Neural cell (in vitro differentiated cells): Measurements from ENCODE around the gene PEMT. TPM values are rescaled to one million over a fixed set of nuclear protein-coding genes. Genes with fewer than 3 reads are reported as not detected.

Experiments
- H2AFZ ChIP-seq: fragments of 200-600, 300-800 bp; sonication (generic), shearing (Covaris generic); 2 replicates; pipeline ENCODE4 v1.6.0; 2014; ENCODE audit warnings: low read depth, mild to moderate bottlenecking, antibody characterized with exemption, low read length, moderate library complexity
- H3F3A ChIP-seq: fragments of 200-600 bp; shearing (Covaris generic); 2 replicates; pipeline ENCODE4 v1.6.1; 2016; ENCODE audit warnings: mild to moderate bottlenecking, moderate library complexity, mixed read lengths, antibody characterized with exemption, low read length; ENCODE audit not compliant: insufficient read depth, poor library complexity, severe bottlenecking
- H3K27ac ChIP-seq: fragments of 200-600, 300-800 bp; sonication (generic), shearing (Covaris generic); 2 replicates; pipeline ENCODE4 v1.5.1; 2014; ENCODE audit warnings: mild to moderate bottlenecking, low read length, moderate library complexity
- H3K27me3 ChIP-seq: fragments of 300-800, 200-600 bp; sonication (generic), shearing (Covaris generic); 2 replicates; pipeline ENCODE4 v1.6.0; 2014; ENCODE audit warnings: mild to moderate bottlenecking, low read depth, low read length, moderate library complexity; ENCODE audit not compliant: insufficient read depth
- H3K36me3 ChIP-seq: fragments of 300-800, 200-600 bp; sonication (generic), shearing (Covaris generic); 2 replicates; pipeline ENCODE4 v1.5.1; 2014; ENCODE audit warnings: mild to moderate bottlenecking, antibody characterized with exemption, low read length, moderate library complexity; ENCODE audit not compliant: insufficient read depth
- H3K4me2 ChIP-seq: fragments of 300-800, 200-600 bp; sonication (generic), shearing (Covaris generic); 2 replicates; pipeline ENCODE4 v1.6.0; 2014; ENCODE audit warnings: mild to moderate bottlenecking, low read length
- H3K4me3 ChIP-seq: fragments of 300-800, 200-600 bp; sonication (generic), shearing (Covaris generic); 2 replicates; pipeline ENCODE4 v1.5.1; 2014; ENCODE audit warnings: mild to moderate bottlenecking, low read length, moderate library complexity
- H3K79me2 ChIP-seq: fragments of 200-600 bp; shearing (Covaris generic); replicated peaks from 2 replicates; pipeline ENCODE4 v1.6.0; 2014; ENCODE audit warnings: mild to moderate bottlenecking, low read length, moderate library complexity; ENCODE audit not compliant: insufficient read depth
- H3K9ac ChIP-seq: fragments of 300-800, 200-600 bp; sonication (generic), shearing (Covaris generic); 2 replicates; pipeline ENCODE4 v1.6.1; 2016; ENCODE audit warnings: mild to moderate bottlenecking, low read length, mixed read lengths
- H3K9me2 ChIP-seq: fragments of 200-600 bp; shearing (Covaris generic); 2 replicates; pipeline ENCODE4 v1.6.1; 2016; ENCODE audit warnings: mild to moderate bottlenecking, low read length, mixed read lengths; ENCODE audit not compliant: insufficient read depth
- H3K9me3 ChIP-seq: fragments of 200-600, 300-800 bp; sonication (generic), shearing (Covaris generic); 2 replicates; pipeline ENCODE4 v1.6.1; 2016; ENCODE audit warnings: mild to moderate bottlenecking, mixed run types, low read length, moderate library complexity, mixed read lengths
- H4K20me1 ChIP-seq: fragments of 200-600 bp; shearing (Covaris generic); 2 replicates; pipeline ENCODE4 v1.6.1; 2016; ENCODE audit warnings: mild to moderate bottlenecking, mixed run types; ENCODE audit not compliant: insufficient read depth
- EP300 ChIP-seq: fragments of 450-650 bp; conservative IDR thresholded peaks from 2 replicates; pipeline ENCODE4 v1.6.1; 2014; ENCODE audit warnings: antibody characterized with exemption, mild to moderate bottlenecking, moderate library complexity; ENCODE audit not compliant: poor library complexity, severe bottlenecking
- EZH2 ChIP-seq: fragments of 200-600, 300-800 bp; shearing (Covaris generic), sonication (generic); IDR thresholded peaks from 2 replicates; pipeline ENCODE4 v1.6.1; 2014; ENCODE audit warnings: antibody characterized with exemption, low read length, borderline replicate concordance, mild to moderate bottlenecking; ENCODE audit not compliant: insufficient read depth, poor library complexity, severe bottlenecking
- MXI1 ChIP-seq: fragments of 450-650 bp; conservative IDR thresholded peaks from 2 replicates; pipeline ENCODE4 v1.6.1; 2014; ENCODE audit warnings: antibody characterized with exemption, mild to moderate bottlenecking; ENCODE audit not compliant: poor library complexity, severe bottlenecking
- POLR2AphosphoS5 ChIP-seq: IDR thresholded peaks from 2 replicates; pipeline ENCODE4 v1.6.1; 2012
- RAD21 ChIP-seq: fragments of 450-650 bp; conservative IDR thresholded peaks from 2 replicates; pipeline ENCODE4 v1.6.1; 2014; ENCODE audit warnings: antibody characterized with exemption, mild to moderate bottlenecking, moderate library complexity
- REST ChIP-seq: IDR thresholded peaks from 2 replicates; pipeline ENCODE4 v1.6.1; 2012; ENCODE audit warnings: borderline replicate concordance
- SMC3 ChIP-seq: fragments of 450-650 bp; conservative IDR thresholded peaks from 2 replicates; pipeline ENCODE4 v1.6.1; 2014; ENCODE audit warnings: antibody characterized with exemption, mild to moderate bottlenecking, moderate library complexity; ENCODE audit not compliant: poor library complexity
- TAF1 ChIP-seq: IDR thresholded peaks from 2 replicates; pipeline ENCODE4 v1.6.1; 2012; ENCODE audit warnings: low read depth
- polyA plus RNA-seq: library from polyadenylated mRNA; depleted of rRNA; stranded (reverse); fragments of >200 nt; gene quantifications from 2 replicates; pipeline ENCODE4 v1.2.3, GENCODE V29; 2014
- TF ChIP-seq, protein P1 (sequence below): fragments of 450-650 bp; IDR thresholded peaks from 2 replicates; pipeline ENCODE4 v1.5.1; 2014; ENCODE audit warnings: antibody characterized with exemption, mild to moderate bottlenecking, moderate library complexity; ENCODE audit not compliant: poor library complexity, severe bottlenecking

PEMT gene
- polyA plus RNA-seq, 1 donor from 2014 or later = 71.7 TPM

DNA sequence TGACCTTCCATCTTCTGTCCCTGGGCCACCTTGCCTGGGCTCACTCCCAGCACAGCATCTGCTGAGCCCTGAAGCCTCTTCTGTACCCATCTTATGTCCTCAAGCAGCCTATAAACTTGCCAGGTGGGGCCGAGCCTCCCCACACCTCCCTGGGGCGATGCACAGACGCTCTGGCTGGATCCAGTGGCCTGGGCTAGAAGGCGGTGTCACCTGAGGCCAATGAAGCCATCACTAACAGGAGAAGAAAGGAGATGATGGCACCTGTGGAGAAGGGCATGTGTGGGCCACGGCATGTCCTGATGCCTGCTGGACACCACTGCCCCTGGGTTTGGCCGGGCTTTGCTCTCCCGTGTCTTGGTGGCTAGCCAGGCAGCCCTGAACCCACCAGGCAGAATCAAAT is 45.5 kb downstream of the PEMT start:
- Histone ChIP-seq H3K9me2 (no peaks in the 10 kb centered on the region), H3K9ac (no peak overlapping the region), H4K20me1 (no peaks in the 10 kb centered on the region), H3K9me3 (no peaks in the 10 kb centered on the region), H3F3A (no peaks in the 10 kb centered on the region), H3K27ac (no peak overlapping the region), H3K27me3 (no peaks in the 10 kb centered on the region), H2AFZ (no peak overlapping the region), H3K36me3 (no peaks in the 10 kb centered on the region), H3K4me2 (no peak overlapping the region), H3K79me2 (no peaks in the 10 kb centered on the region), H3K4me3 (no peak overlapping the region)
- TF ChIP-seq RAD21 = no peak
- TF ChIP-seq SMC3 = no peak
- TF ChIP-seq TAF1 = no peak
- TF ChIP-seq REST = no peak
- no peak for TF ChIP-seq POLR2AphosphoS5
- TF ChIP-seq, protein P1, sequence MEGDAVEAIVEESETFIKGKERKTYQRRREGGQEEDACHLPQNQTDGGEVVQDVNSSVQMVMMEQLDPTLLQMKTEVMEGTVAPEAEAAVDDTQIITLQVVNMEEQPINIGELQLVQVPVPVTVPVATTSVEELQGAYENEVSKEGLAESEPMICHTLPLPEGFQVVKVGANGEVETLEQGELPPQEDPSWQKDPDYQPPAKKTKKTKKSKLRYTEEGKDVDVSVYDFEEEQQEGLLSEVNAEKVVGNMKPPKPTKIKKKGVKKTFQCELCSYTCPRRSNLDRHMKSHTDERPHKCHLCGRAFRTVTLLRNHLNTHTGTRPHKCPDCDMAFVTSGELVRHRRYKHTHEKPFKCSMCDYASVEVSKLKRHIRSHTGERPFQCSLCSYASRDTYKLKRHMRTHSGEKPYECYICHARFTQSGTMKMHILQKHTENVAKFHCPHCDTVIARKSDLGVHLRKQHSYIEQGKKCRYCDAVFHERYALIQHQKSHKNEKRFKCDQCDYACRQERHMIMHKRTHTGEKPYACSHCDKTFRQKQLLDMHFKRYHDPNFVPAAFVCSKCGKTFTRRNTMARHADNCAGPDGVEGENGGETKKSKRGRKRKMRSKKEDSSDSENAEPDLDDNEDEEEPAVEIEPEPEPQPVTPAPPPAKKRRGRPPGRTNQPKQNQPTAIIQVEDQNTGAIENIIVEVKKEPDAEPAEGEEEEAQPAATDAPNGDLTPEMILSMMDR = no peak
- no peak for TF ChIP-seq MXI1
- TF ChIP-seq EZH2 = no peak
- TF ChIP-seq EP300 = no peak

DNA sequence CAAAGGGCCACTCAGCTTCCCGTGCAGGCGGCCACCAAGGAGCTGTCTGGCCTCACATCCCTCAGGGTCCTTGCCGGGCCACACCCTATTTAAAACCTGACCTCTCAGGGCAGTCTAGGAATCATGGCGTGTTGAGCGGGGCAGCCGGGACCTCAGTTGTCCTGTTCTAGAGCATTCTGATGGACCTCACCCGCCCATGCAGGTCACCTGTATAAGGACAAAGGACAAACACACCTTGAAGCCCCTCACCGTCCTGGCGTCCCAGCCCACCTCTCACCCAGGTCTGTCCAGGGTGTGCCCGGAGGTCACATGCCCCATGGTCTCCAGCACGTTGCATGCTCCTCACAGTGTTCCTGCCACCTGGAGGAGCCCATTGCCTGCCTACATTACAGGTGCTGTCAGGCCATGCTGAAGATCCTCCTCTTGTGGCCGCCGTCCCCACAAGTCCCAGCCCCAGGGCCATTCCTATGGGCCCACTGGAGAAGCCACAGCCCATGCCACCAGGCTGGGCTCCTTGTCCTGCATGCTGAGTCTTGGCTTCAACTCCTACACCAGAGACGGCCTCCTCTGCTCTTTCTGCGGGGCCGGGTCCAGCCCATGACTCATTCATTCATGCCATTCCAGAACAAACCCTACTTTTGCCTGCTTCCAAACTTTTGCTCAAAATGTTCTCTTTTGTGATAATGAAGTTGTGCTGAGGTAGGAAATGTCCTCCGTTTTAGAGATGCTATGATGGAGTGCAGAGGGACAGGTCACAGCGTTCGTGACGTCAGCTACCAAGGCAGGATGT is 46.3 kb downstream of the PEMT start:
- H3K4me3 ChIP-seq = no peak overlapping the region
- H3K9me3 ChIP-seq = no peaks in the 10 kb centered on the region
- H3K79me2 ChIP-seq = no peaks in the 10 kb centered on the region
- H3K27me3 ChIP-seq = no peaks in the 10 kb centered on the region
- no peak for TF ChIP-seq REST
- TF ChIP-seq TAF1 = no peak
- no peak for TF ChIP-seq EZH2
- H2AFZ ChIP-seq = no peak overlapping the region
- no peak overlapping the region for H3K4me2 ChIP-seq
- no peaks in the 10 kb centered on the region for H4K20me1 ChIP-seq
- H3K27ac ChIP-seq = no peak overlapping the region
- H3F3A ChIP-seq = no peaks in the 10 kb centered on the region
- H3K9ac ChIP-seq = no peak overlapping the region
- no peaks in the 10 kb centered on the region for H3K36me3 ChIP-seq
- H3K9me2 ChIP-seq = no peaks in the 10 kb centered on the region
